IMR-90 (cell line): Measurements from ENCODE around the gene SELENBP1. TPM values are rescaled to one million over a fixed set of nuclear protein-coding genes. Genes with fewer than 3 reads are reported as not detected.

Experiments
- ATAC-seq: fragments of 200-7000 bp; cut with Tn5 transposase; 2 replicates; pipeline ENCODE4 v1.9.1; 2020; ENCODE audit warnings: low read depth, mild to moderate bottlenecking, moderate library complexity
- BruUV-seq: library from RNA; stranded (reverse); fragments of 400-500 nt; replicated peaks from 2 replicates; lab custom pipeline; 2021; lab: Mats Ljungman, UMichigan
- CTCF ChIA-PET: fragments of 300-600 bp; formaldehyde crosslinking; extraction: SDS; loops from one replicate; lab custom pipeline; 2021; ENCODE audit warnings: antibody characterized with exemption; lab: Yijun Ruan, JAX
- POLR2A ChIA-PET: fragments of 300-600 bp; sonication (Branson Sonifier 250); formaldehyde crosslinking; loops from one replicate; lab custom pipeline; 2022; ENCODE audit warnings: antibody characterized with exemption; ENCODE audit not compliant: unreplicated experiment; lab: Charles Lee
- DNase-seq: peaks from one replicate; pipeline ENCODE4 v3.0.0; 2013
- H2AFZ ChIP-seq: replicated peaks from 2 replicates; pipeline ENCODE3; 2013; ENCODE audit warnings: low read length, mild to moderate bottlenecking; ENCODE audit not compliant: poor library complexity
- H2AK5ac ChIP-seq: 2 replicates; pipeline ENCODE4 v1.6.1; 2013; ENCODE audit warnings: low read depth, low read length, inconsistent platforms
- H2AK9ac ChIP-seq: replicated peaks from 2 replicates; pipeline ENCODE3; 2013; ENCODE audit warnings: mild to moderate bottlenecking, low read depth, low read length, moderate library complexity; ENCODE audit not compliant: poor library complexity
- H2BK120ac ChIP-seq: 2 replicates; pipeline ENCODE4 v1.6.1; 2013; ENCODE audit warnings: low read depth, low read length, inconsistent platforms
- H2BK15ac ChIP-seq: 3 replicates; pipeline ENCODE4 v1.6.1; 2013; ENCODE audit warnings: low read depth, low read length, inconsistent platforms
- H2BK20ac ChIP-seq: 2 replicates; pipeline ENCODE4 v1.6.1; 2013; ENCODE audit warnings: low read depth, mild to moderate bottlenecking, inconsistent platforms, low read length, moderate library complexity
- H2BK5ac ChIP-seq: 2 replicates; pipeline ENCODE4 v1.6.1; 2013; ENCODE audit warnings: mild to moderate bottlenecking, low read depth, low read length, inconsistent platforms; ENCODE audit not compliant: poor library complexity, severe bottlenecking
- H3K14ac ChIP-seq: replicated peaks from 2 replicates; pipeline ENCODE4 v1.6.1; 2013; ENCODE audit warnings: low read depth, low read length, inconsistent platforms
- H3K18ac ChIP-seq: 2 replicates; pipeline ENCODE4 v1.6.1; 2013; ENCODE audit warnings: low read depth, low read length, control low read depth
- H3K23ac ChIP-seq: 2 replicates; pipeline ENCODE4 v1.6.1; 2013; ENCODE audit warnings: low read depth, low read length, inconsistent platforms
- H3K27ac ChIP-seq: 2 replicates; pipeline ENCODE4 v1.5.1; 2013; ENCODE audit warnings: mild to moderate bottlenecking, control low read depth, low read length; ENCODE audit not compliant: insufficient read depth
- H3K27me3 ChIP-seq: 2 replicates; pipeline ENCODE4 v1.6.1; 2013; ENCODE audit warnings: low read length; ENCODE audit not compliant: control insufficient read depth, insufficient read depth
- H3K36me3 ChIP-seq: 2 replicates; pipeline ENCODE4 v1.6.1; 2013; ENCODE audit warnings: low read length, mixed read lengths; ENCODE audit not compliant: control insufficient read depth, insufficient read depth
- H3K4ac ChIP-seq: 2 replicates; pipeline ENCODE4 v1.6.1; 2013; ENCODE audit warnings: low read depth, low read length, inconsistent platforms
- H3K4me1 ChIP-seq: 2 replicates; pipeline ENCODE4 v1.6.1; 2013; ENCODE audit warnings: low read length, mixed read lengths; ENCODE audit not compliant: control insufficient read depth, insufficient read depth
- H3K4me2 ChIP-seq: 2 replicates; pipeline ENCODE4 v1.6.1; 2013; ENCODE audit warnings: low read depth, mild to moderate bottlenecking, control low read depth, low read length, moderate library complexity
- H3K4me3 ChIP-seq: 2 replicates; pipeline ENCODE4 v1.5.1; 2013; ENCODE audit warnings: low read depth, mild to moderate bottlenecking, control low read depth, low read length, moderate library complexity; ENCODE audit not compliant: insufficient read depth
- H3K56ac ChIP-seq: 2 replicates; pipeline ENCODE4 v1.6.1; 2013; ENCODE audit warnings: low read length, inconsistent platforms; ENCODE audit not compliant: insufficient read depth; ENCODE audit errors: extremely low read depth
- H3K79me1 ChIP-seq, 2 experiments: 2 replicates each; pipeline ENCODE4 v1.6.1; 2013; ENCODE audit warnings: low read length in 2 of 2, inconsistent platforms in 1 of 2, low read depth in 1 of 2
- H3K9ac ChIP-seq: 2 replicates; pipeline ENCODE4 v1.6.1; 2013; ENCODE audit warnings: low read depth, low read length, control low read depth
- H3K9me1 ChIP-seq: 2 replicates; pipeline ENCODE4 v1.6.1; 2013; ENCODE audit warnings: low read length, inconsistent platforms; ENCODE audit not compliant: insufficient read depth
- H3K9me3 ChIP-seq: 2 replicates; pipeline ENCODE4 v1.6.1; 2013; ENCODE audit warnings: low read length; ENCODE audit not compliant: control insufficient read depth, insufficient read depth
- H4K20me1 ChIP-seq: 2 replicates; pipeline ENCODE4 v1.6.1; 2013; ENCODE audit warnings: low read length, inconsistent platforms; ENCODE audit not compliant: insufficient read depth
- H4K5ac ChIP-seq: 2 replicates; pipeline ENCODE4 v1.6.1; 2013; ENCODE audit warnings: mild to moderate bottlenecking, low read depth, low read length, control low read depth
- H4K8ac ChIP-seq, 2 experiments: 2 replicates each; pipeline ENCODE4 v1.6.1; 2013; ENCODE audit warnings: low read depth in 2 of 2, low read length in 2 of 2, control low read depth in 1 of 2, inconsistent platforms in 1 of 2
- H4K91ac ChIP-seq: 2 replicates; pipeline ENCODE4 v1.6.1; 2013; ENCODE audit warnings: low read depth, low read length, inconsistent platforms; ENCODE audit not compliant: insufficient read depth
- CEBPB ChIP-seq: IDR thresholded peaks from 2 replicates; pipeline ENCODE4 v1.6.1; 2012; ENCODE audit warnings: low read depth, low read length, improper control_type of control experiment
- ELK1 ChIP-seq: fragments of 150-350 bp; IDR thresholded peaks from 2 replicates; pipeline ENCODE4 v1.6.1; 2016; ENCODE audit warnings: low read depth, mild to moderate bottlenecking, low read length, moderate library complexity, borderline replicate concordance
- FOS ChIP-seq: fragments of 150-350 bp; IDR thresholded peaks from 2 replicates; pipeline ENCODE4 v1.6.1; 2016; ENCODE audit warnings: low read depth, low read length
- MAFK ChIP-seq: IDR thresholded peaks from 2 replicates; pipeline ENCODE4 v1.6.1; 2012; ENCODE audit warnings: low read depth, low read length, improper control_type of control experiment
- MAZ ChIP-seq: IDR thresholded peaks from 2 replicates; pipeline ENCODE4 v1.6.1; 2012; ENCODE audit warnings: low read depth, mild to moderate bottlenecking, low read length, improper control_type of control experiment, moderate library complexity, borderline replicate concordance
- POLR2A ChIP-seq: IDR thresholded peaks from 2 replicates; pipeline ENCODE4 v1.6.1; 2012; ENCODE audit warnings: mild to moderate bottlenecking, low read depth, low read length
- RFX5 ChIP-seq: IDR thresholded peaks from 2 replicates; pipeline ENCODE4 v1.8.0; 2012; ENCODE audit warnings: low read depth, mild to moderate bottlenecking, low read length, moderate library complexity
- dilution Hi-C: fragments of 300-500 bp; cut with HindIII; formaldehyde crosslinking; loops from one replicate; pipeline ENCODE4 v1.14.3; 2018; ENCODE audit warnings: low sequenced_read_pairs; ENCODE audit not compliant: unreplicated experiment
- in situ Hi-C: fragments of 300-500 bp; cut with MboI; formaldehyde crosslinking; loops from 3 replicates; pipeline ENCODE4 v1.14.3; 2019; ENCODE audit warnings: low sequenced_read_pairs, inconsistent platforms, mixed read lengths
- intact Hi-C: fragments of 100-400 bp; cut with micrococcal nuclease; formaldehyde crosslinking; loops from 2 replicates; pipeline ENCODE4 v1.10.0; 2022
- polyA plus RNA-seq, 3 experiments: library from polyadenylated mRNA; depleted of rRNA; stranded (reverse); fragments of >200 nt; gene quantifications; 2 replicates each; pipeline ENCODE4 v1.2.3, GENCODE V29; 2012; ENCODE audit warnings: low replicate concordance in 1 of 3
- total RNA-seq: library from RNA; depleted of rRNA; stranded (reverse); fragments of >200 nt; gene quantifications from 2 replicates; pipeline ENCODE4 v1.2.3, GENCODE V29; 2012

SELENBP1 gene
- total and polyA plus RNA-seq, 2 of the 4 experiments (the other 2 are of a cell fraction) = 21.3 to 56.9 TPM

GRCh38 chr1:151393583-151393982, 21.1 kb upstream of the SELENBP1 start:
- no peak overlapping the region for H3K14ac ChIP-seq
- H3K9me1 ChIP-seq = no peaks in the 10 kb centered on the region
- H3K9ac ChIP-seq = no peak overlapping the region
- no peak overlapping the region for H2BK20ac ChIP-seq
- H2BK15ac ChIP-seq = no peak overlapping the region
- no peak for ATAC-seq
- H4K20me1 ChIP-seq = no peaks in the 10 kb centered on the region
- H4K5ac ChIP-seq = no peak overlapping the region
- H2AK9ac ChIP-seq = no peak overlapping the region
- H3K18ac ChIP-seq = no peak overlapping the region
- no peaks in the 10 kb centered on the region for H3K9me3 ChIP-seq
- no peak overlapping the region for H3K27ac ChIP-seq
- H3K56ac ChIP-seq = no peak overlapping the region
- no peak overlapping the region for H3K4me2 ChIP-seq
- no peak overlapping the region for H3K4me3 ChIP-seq
- H2BK120ac ChIP-seq = no peak overlapping the region
- dilution Hi-C loops (no loop called here), intact Hi-C loops (no loop called here), in situ Hi-C loops (no loop called here)
- no peak overlapping the region for H4K8ac ChIP-seq
- H4K91ac ChIP-seq = no peak overlapping the region
- no TSS peak for BruUV-seq
- ChIA-PET CTCF (no interaction called here), POLR2A (no interaction called here)
- no peaks in the 10 kb centered on the region for H3K4me1 ChIP-seq
- H3K79me1 ChIP-seq = 0 out of 4 replicates have a peak, but pooled peaks cover 0 to under 1% of the 10 kb centered on the region in 2 experiments
- H3K23ac ChIP-seq = no peak overlapping the region
- H3K36me3 ChIP-seq = no peaks in the 10 kb centered on the region
- no peak for TF ChIP-seq RFX5
- TF ChIP-seq CEBPB = no peak
- TF ChIP-seq ELK1 = no peak
- no peak for TF ChIP-seq MAZ
- no peak for TF ChIP-seq FOS
- TF ChIP-seq MAFK = no peak
- TF ChIP-seq POLR2A = no peak
- no peak overlapping the region for H2AFZ ChIP-seq
- no peak overlapping the region for H2BK5ac ChIP-seq
- no peak for DNase-seq
- H2AK5ac ChIP-seq = no peak overlapping the region
- H3K4ac ChIP-seq = no peak overlapping the region
- peaks cover 1% of the 10 kb centered on the region; the same call in 1 of the 2 replicates for H3K27me3 ChIP-seq
